Measurements from ENCODE around the gene PRB3. TPM values are rescaled to one million over a fixed set of nuclear protein-coding genes. Genes with fewer than 3 reads are reported as not detected.

Gene PRB3
- total and polyA plus RNA-seq, 9 of the 15 experiments (the other 6 are each of a cell fraction or from before 2014, with no cell fraction given): 0.07 TPM; not detected in 8

DNA sequence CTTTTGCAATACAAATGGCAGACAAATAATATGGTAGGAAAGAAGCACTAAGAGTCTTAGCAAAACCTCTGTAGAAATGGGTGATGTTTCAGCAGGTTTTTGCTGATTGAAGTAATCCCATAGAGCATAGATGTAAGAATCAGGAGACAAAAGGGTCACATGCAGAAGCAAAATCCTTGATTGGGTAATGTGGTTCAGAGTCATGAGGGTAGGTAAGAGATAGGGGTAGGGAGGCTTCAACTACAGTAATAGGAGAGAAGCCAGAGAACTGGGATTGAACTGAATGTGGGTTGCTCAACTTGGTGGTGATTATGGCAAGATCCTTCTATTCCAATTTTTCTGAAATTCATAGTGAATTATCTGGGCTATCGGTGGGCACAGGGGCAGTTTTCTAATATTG is 5.0 kb downstream of the PRB3 start:
- no peak overlapping the region for H3K27ac ChIP-seq (ENCODE audit: extremely low read depth, low read depth, low read length)
- intact Hi-C loops (cut with micrococcal nuclease): no loop called here
- in situ Hi-C loops (cut with MboI): no loop called here
- no peak overlapping the region for H3K4me2 ChIP-seq (ENCODE audit: insufficient read depth, low read length)
- H3K4me3 ChIP-seq: no peak overlapping the region
- H3K27me3 ChIP-seq (ENCODE audit: control insufficient read depth in 2 of 2, insufficient read depth in 2 of 2, low read length in 2 of 2): no peaks in the 10 kb centered on the region
- BruUV-seq (replicated peaks): no TSS peak
- DNase-seq (ENCODE audit: extremely low read depth in 1 of 4, low spot score in 3 of 4) (no peak), ATAC-seq (no peak), FAIRE-seq (no peak)
- WGBS (ENCODE audit: insufficient coverage, low coverage, missing lambda C conversion rate): 0% methylated on average over 1 of the region's 1 CpG
- no peaks in the 10 kb centered on the region for H3K36me3 ChIP-seq (ENCODE audit: control insufficient read depth, insufficient read depth, low read length)
- no peaks in the 10 kb centered on the region for H4K20me1 ChIP-seq (replicated peaks; ENCODE audit: control insufficient read depth, insufficient read depth, low read length)
- no peaks in the 10 kb centered on the region for H3K79me2 ChIP-seq (ENCODE audit: control insufficient read depth, insufficient read depth, low read length)
- no peaks in the 10 kb centered on the region for H3K9me3 ChIP-seq (replicated peaks; ENCODE audit: control insufficient read depth, insufficient read depth, low read depth, low read length)
- H3K4me1 ChIP-seq (replicated peaks in 1 of 2; ENCODE audit: control insufficient read depth in 2 of 2, insufficient read depth in 2 of 2, low read length in 2 of 2): no peaks in the 10 kb centered on the region
- no peak overlapping the region for H3K9ac ChIP-seq (ENCODE audit: insufficient read depth in 1 of 2, low read depth in 2 of 2, low read length in 2 of 2)
- ChIA-PET POLR2A (no interaction called here), CTCF (ENCODE audit: low intra/inter-chr PET ratio) (no interaction called here)
- no peaks in the 10 kb centered on the region for H3K9me1 ChIP-seq (ENCODE audit: control insufficient read depth, insufficient read depth, low read length)
- no peak overlapping the region for H2AFZ ChIP-seq (ENCODE audit: low read depth, low read length)
- TF ChIP-seq, protein P1, sequence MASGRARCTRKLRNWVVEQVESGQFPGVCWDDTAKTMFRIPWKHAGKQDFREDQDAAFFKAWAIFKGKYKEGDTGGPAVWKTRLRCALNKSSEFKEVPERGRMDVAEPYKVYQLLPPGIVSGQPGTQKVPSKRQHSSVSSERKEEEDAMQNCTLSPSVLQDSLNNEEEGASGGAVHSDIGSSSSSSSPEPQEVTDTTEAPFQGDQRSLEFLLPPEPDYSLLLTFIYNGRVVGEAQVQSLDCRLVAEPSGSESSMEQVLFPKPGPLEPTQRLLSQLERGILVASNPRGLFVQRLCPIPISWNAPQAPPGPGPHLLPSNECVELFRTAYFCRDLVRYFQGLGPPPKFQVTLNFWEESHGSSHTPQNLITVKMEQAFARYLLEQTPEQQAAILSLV (tag; IDR thresholded peaks at IDR 0.05): no peak
- TF ChIP-seq SMARCB1 (IDR thresholded peaks at IDR 0.05; ENCODE audit: insufficient read length, low read depth) (no peak), CCNT2 (IDR thresholded peaks at IDR 0.05; ENCODE audit: borderline replicate concordance, extremely low read depth, insufficient read length, low read depth, low read length) (no peak), HNRNPL (IDR thresholded peaks at IDR 0.05; ENCODE audit: low read depth, low read length) (no peak), CBX2 (IDR thresholded peaks at IDR 0.05; ENCODE audit: insufficient read depth, low read length, poor library complexity, severe bottlenecking) (no peak)
- TF ChIP-seq, protein P2, sequence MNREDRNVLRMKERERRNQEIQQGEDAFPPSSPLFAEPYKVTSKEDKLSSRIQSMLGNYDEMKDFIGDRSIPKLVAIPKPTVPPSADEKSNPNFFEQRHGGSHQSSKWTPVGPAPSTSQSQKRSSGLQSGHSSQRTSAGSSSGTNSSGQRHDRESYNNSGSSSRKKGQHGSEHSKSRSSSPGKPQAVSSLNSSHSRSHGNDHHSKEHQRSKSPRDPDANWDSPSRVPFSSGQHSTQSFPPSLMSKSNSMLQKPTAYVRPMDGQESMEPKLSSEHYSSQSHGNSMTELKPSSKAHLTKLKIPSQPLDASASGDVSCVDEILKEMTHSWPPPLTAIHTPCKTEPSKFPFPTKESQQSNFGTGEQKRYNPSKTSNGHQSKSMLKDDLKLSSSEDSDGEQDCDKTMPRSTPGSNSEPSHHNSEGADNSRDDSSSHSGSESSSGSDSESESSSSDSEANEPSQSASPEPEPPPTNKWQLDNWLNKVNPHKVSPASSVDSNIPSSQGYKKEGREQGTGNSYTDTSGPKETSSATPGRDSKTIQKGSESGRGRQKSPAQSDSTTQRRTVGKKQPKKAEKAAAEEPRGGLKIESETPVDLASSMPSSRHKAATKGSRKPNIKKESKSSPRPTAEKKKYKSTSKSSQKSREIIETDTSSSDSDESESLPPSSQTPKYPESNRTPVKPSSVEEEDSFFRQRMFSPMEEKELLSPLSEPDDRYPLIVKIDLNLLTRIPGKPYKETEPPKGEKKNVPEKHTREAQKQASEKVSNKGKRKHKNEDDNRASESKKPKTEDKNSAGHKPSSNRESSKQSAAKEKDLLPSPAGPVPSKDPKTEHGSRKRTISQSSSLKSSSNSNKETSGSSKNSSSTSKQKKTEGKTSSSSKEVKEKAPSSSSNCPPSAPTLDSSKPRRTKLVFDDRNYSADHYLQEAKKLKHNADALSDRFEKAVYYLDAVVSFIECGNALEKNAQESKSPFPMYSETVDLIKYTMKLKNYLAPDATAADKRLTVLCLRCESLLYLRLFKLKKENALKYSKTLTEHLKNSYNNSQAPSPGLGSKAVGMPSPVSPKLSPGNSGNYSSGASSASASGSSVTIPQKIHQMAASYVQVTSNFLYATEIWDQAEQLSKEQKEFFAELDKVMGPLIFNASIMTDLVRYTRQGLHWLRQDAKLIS (CRISPR knock-in tag; IDR thresholded peaks at IDR 0.05): no peak
- TF ChIP-seq, protein P3, sequence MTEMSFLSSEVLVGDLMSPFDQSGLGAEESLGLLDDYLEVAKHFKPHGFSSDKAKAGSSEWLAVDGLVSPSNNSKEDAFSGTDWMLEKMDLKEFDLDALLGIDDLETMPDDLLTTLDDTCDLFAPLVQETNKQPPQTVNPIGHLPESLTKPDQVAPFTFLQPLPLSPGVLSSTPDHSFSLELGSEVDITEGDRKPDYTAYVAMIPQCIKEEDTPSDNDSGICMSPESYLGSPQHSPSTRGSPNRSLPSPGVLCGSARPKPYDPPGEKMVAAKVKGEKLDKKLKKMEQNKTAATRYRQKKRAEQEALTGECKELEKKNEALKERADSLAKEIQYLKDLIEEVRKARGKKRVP (CRISPR knock-in tag; IDR thresholded peaks at IDR 0.05): no peak
- TF ChIP-seq, protein P4, sequence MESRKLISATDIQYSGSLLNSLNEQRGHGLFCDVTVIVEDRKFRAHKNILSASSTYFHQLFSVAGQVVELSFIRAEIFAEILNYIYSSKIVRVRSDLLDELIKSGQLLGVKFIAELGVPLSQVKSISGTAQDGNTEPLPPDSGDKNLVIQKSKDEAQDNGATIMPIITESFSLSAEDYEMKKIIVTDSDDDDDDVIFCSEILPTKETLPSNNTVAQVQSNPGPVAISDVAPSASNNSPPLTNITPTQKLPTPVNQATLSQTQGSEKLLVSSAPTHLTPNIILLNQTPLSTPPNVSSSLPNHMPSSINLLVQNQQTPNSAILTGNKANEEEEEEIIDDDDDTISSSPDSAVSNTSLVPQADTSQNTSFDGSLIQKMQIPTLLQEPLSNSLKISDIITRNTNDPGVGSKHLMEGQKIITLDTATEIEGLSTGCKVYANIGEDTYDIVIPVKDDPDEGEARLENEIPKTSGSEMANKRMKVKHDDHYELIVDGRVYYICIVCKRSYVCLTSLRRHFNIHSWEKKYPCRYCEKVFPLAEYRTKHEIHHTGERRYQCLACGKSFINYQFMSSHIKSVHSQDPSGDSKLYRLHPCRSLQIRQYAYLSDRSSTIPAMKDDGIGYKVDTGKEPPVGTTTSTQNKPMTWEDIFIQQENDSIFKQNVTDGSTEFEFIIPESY (CRISPR knock-in tag; IDR thresholded peaks at IDR 0.05): no peak
- TF ChIP-seq, protein P5, sequence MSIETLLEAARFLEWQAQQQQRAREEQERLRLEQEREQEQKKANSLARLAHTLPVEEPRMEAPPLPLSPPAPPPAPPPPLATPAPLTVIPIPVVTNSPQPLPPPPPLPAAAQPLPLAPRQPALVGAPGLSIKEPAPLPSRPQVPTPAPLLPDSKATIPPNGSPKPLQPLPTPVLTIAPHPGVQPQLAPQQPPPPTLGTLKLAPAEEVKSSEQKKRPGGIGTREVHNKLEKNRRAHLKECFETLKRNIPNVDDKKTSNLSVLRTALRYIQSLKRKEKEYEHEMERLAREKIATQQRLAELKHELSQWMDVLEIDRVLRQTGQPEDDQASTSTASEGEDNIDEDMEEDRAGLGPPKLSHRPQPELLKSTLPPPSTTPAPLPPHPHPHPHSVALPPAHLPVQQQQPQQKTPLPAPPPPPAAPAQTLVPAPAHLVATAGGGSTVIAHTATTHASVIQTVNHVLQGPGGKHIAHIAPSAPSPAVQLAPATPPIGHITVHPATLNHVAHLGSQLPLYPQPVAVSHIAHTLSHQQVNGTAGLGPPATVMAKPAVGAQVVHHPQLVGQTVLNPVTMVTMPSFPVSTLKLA (conservative IDR thresholded peaks at IDR 0.05): no peak
- TF ChIP-seq, protein P6, sequence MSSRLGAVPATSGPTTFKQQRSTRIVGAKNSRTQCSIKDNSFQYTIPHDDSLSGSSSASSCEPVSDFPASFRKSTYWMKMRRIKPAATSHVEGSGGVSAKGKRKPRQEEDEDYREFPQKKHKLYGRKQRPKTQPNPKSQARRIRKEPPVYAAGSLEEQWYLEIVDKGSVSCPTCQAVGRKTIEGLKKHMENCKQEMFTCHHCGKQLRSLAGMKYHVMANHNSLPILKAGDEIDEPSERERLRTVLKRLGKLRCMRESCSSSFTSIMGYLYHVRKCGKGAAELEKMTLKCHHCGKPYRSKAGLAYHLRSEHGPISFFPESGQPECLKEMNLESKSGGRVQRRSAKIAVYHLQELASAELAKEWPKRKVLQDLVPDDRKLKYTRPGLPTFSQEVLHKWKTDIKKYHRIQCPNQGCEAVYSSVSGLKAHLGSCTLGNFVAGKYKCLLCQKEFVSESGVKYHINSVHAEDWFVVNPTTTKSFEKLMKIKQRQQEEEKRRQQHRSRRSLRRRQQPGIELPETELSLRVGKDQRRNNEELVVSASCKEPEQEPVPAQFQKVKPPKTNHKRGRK (tag; IDR thresholded peaks at IDR 0.05): no peak

All from K562 (cell line).